Peyer's patch (tissue), 4 donors: Measurements from ENCODE around the gene ZNF638. TPM values are rescaled to one million over a fixed set of nuclear protein-coding genes. Genes with fewer than 3 reads are reported as not detected.

Experiments
- DNase-seq, 3 donors: peaks; one replicate each; pipeline ENCODE4 v3.0.0-alpha.2; 2017 to 2019
- H3K27ac ChIP-seq, 4 donors: fragments of 200-600 bp; sonication (generic); one replicate each; pipeline ENCODE4 v1.5.1; 2016 to 2019
- H3K27me3 ChIP-seq, 2 donors: fragments of 200-600 bp; sonication (generic); one replicate each; pipeline ENCODE4 v1.5.1; 2019
- H3K36me3 ChIP-seq, 3 donors: fragments of 200-600 bp; sonication (generic); one replicate each; pipeline ENCODE4 v1.5.1; 2016 to 2019
- H3K4me1 ChIP-seq, 4 donors: fragments of 200-600 bp; sonication (generic); one replicate each; pipeline ENCODE4 v1.5.1; 2016 to 2019
- H3K4me3 ChIP-seq, 4 donors: fragments of 200-600 bp; sonication (generic); 1 replicate in 3 of 4; 2 replicates in 1 of 4; pipeline ENCODE4 v1.5.1; 2016 to 2019; ENCODE audit warnings: mild to moderate bottlenecking in 1 of 4
- H3K9me3 ChIP-seq, 4 donors: fragments of 200-600 bp; sonication (generic); one replicate each; pipeline ENCODE4 v1.5.1; 2016 to 2019; ENCODE audit warnings: mild to moderate bottlenecking in 1 of 4
- POLR2A ChIP-seq, 2 donors: fragments of 450-650 bp; IDR thresholded peaks; one replicate each; pipeline ENCODE4 v1.5.1; 2017; ENCODE audit warnings: antibody characterized with exemption in 2 of 2, mild to moderate bottlenecking in 2 of 2, moderate library complexity in 2 of 2
- total RNA-seq, 4 donors: library from RNA; depleted of rRNA; stranded (reverse); fragments of >200 nt; gene quantifications; one replicate each; pipeline ENCODE4 v1.1.0, GENCODE V29; 2016
- TF ChIP-seq, protein P1 (sequence below), 6 experiments: fragments of 450-650 bp in 4 of 6; fragments of 200-600 bp in 2 of 6; sonication (generic) in 1 of 6; IDR thresholded peaks; one replicate each; pipeline ENCODE4 v1.5.1; 2017 to 2019; ENCODE audit warnings: antibody characterized with exemption in 6 of 6, mild to moderate bottlenecking in 3 of 6, moderate library complexity in 1 of 6

Gene ZNF638
- total RNA-seq, 4 donors from 2014 or later: 155 to 539 (median 174) TPM

DNA sequence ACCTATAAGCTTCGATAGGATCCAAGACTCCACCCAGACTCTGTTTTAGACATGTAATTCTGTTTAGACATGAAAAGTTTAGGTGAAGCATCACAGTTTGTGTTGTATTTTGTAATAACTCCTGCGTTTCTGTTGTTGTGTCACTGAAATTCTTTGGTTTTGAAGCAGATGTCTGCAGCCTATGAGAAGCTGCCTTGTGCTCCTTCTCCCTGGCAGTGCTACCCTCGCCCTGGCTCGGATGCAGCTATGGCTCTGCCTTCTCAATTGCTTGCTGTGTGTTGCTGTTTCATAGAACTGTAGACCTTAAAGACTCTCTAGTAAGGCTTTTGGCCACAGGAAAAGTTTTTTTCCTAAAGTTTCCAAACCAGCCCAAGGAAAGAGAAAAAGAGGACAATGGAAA lies 40.2 kb upstream of the ZNF638 start:
- DNase-seq: no peak
- Histone ChIP-seq H3K4me1 (no peaks in the 10 kb centered on the region), H3K27ac (no peak overlapping the region), H3K36me3 (no peaks in the 10 kb centered on the region), H3K4me3 (no peak overlapping the region), H3K27me3 (no peaks in the 10 kb centered on the region), H3K9me3 (no peaks in the 10 kb centered on the region)
- TF ChIP-seq, protein P1, sequence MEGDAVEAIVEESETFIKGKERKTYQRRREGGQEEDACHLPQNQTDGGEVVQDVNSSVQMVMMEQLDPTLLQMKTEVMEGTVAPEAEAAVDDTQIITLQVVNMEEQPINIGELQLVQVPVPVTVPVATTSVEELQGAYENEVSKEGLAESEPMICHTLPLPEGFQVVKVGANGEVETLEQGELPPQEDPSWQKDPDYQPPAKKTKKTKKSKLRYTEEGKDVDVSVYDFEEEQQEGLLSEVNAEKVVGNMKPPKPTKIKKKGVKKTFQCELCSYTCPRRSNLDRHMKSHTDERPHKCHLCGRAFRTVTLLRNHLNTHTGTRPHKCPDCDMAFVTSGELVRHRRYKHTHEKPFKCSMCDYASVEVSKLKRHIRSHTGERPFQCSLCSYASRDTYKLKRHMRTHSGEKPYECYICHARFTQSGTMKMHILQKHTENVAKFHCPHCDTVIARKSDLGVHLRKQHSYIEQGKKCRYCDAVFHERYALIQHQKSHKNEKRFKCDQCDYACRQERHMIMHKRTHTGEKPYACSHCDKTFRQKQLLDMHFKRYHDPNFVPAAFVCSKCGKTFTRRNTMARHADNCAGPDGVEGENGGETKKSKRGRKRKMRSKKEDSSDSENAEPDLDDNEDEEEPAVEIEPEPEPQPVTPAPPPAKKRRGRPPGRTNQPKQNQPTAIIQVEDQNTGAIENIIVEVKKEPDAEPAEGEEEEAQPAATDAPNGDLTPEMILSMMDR (IDR thresholded peaks at IDR 0.05): no peak
- no peak for TF ChIP-seq POLR2A (IDR thresholded peaks at IDR 0.05)

DNA sequence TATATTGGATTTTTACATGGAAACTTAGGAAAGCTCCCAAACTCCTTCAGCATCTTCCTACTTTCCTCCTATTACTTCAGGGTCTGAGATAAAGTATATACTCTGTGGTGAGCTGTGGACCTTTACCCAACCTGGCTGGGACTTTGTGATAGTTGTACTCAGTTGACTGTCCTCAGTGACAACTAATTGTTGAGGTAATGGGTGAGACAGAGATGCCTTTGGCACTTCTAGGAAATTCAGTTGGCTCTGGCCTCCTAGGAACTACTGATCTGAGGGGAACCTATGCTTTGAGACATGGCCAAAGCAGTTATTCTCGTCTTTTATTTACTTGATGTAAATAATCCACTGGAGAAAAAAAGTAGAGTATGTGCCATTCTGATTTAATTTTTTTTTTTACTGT lies 39.4 kb upstream of the ZNF638 start:
- Histone ChIP-seq H3K36me3 (no peaks in the 10 kb centered on the region), H3K4me3 (no peak overlapping the region), H3K27ac (no peak overlapping the region), H3K27me3 (no peaks in the 10 kb centered on the region), H3K9me3 (no peaks in the 10 kb centered on the region), H3K4me1 (no peaks in the 10 kb centered on the region)
- DNase-seq: no peak
- TF ChIP-seq, protein P1 (IDR thresholded peaks at IDR 0.05): no peak
- no peak for TF ChIP-seq POLR2A (IDR thresholded peaks at IDR 0.05)

DNA sequence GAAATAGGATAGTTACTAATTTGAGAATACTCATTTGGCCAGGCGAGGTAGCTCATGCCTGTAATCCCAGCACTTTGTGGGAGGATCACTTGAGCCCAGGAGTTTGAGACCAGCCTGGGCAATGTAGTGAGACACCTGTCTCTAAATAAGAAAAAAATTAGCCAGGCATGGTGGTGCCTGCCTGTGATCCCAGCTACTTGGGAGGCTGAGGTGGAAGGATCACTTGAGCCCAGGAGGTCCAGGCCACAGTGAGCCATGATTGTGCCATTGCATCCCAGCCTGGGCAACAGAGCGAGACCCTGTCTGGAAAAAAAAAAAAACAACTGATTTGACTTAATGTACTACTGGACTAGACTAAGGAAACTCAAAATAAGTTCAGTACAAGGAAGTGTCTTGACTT lies 32.7 kb upstream of the ZNF638 start:
- no peak for DNase-seq
- no peaks in the 10 kb centered on the region for H3K4me1 ChIP-seq
- H3K36me3 ChIP-seq: no peaks in the 10 kb centered on the region
- no peak for TF ChIP-seq POLR2A (IDR thresholded peaks at IDR 0.05)
- TF ChIP-seq, protein P1 (IDR thresholded peaks at IDR 0.05): no peak
- no peaks in the 10 kb centered on the region for H3K27me3 ChIP-seq
- no peaks in the 10 kb centered on the region for H3K9me3 ChIP-seq
- H3K4me3 ChIP-seq: no peak overlapping the region
- H3K27ac ChIP-seq: no peak overlapping the region

DNA sequence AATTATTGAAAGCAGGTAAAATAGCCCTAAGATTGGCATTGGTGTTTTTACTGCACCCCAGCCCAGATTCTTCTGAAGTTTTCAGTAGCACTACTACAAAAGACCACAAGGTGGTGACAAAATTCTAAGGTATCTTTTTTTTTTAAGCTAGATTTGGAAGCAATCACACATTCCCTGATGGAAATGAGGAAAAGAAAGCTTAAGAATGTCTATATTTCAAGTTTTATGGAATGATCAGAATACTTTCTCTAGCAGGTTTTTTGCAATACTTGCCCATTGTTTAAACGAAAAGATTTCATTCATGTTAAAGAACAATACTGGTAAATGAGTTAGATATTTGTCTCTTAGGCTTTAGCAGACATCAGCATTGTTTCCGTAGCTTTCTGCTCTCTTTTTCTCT lies 32.1 kb upstream of the ZNF638 start:
- Histone ChIP-seq H3K27me3 (no peaks in the 10 kb centered on the region), H3K9me3 (no peaks in the 10 kb centered on the region), H3K4me1 (no peaks in the 10 kb centered on the region), H3K4me3 (no peak overlapping the region), H3K27ac (no peak overlapping the region), H3K36me3 (no peaks in the 10 kb centered on the region)
- no peak for DNase-seq
- no peak for TF ChIP-seq POLR2A (IDR thresholded peaks at IDR 0.05)
- TF ChIP-seq, protein P1 (IDR thresholded peaks at IDR 0.05): peak; percentile 46 to 78 (median 72)

DNA sequence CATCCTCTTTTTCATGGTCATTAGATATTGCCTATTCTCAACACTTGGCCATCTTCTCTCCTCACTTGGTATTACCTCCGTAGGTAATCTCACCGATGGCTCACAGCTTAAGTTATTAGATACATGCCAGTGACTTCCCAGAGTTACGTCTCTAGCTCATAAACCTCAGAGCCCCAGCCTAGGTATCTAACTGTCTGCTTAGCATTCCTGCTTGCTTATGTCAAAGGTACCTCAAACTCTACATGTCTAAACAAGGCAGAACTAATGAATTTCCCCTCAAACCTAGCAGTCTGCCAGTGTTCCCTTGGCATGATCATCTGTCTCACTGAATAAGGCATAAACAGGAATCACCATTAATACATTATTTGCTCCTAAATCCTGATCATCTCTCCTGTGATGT lies 27.7 kb upstream of the ZNF638 start:
- H3K36me3 ChIP-seq: no peaks in the 10 kb centered on the region
- no peak for DNase-seq
- no peak overlapping the region for H3K4me3 ChIP-seq
- H3K27me3 ChIP-seq: no peaks in the 10 kb centered on the region
- H3K27ac ChIP-seq: no peak overlapping the region
- no peaks in the 10 kb centered on the region for H3K9me3 ChIP-seq
- no peak for TF ChIP-seq POLR2A (IDR thresholded peaks at IDR 0.05)
- TF ChIP-seq, protein P1 (IDR thresholded peaks at IDR 0.05): no peak
- no peaks in the 10 kb centered on the region for H3K4me1 ChIP-seq

DNA sequence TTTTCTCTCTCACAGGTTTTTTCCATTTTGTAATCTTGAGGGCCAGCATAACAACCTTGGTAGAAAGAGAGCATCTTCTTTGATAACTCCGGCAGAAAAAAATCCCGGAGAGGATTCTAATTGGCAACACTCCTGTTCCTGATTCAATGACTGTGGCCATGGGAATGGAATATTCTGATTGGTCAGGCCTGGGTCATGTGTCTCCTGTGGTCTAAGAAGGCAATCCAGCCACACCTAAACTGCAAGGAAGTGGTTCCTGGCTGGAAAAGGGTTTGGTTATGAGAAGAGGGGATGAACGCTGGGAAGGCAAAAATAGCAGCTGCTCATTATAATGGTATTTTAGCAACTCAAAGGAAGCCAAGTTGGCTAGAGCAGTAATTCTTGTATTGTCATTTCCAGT lies 24.8 kb upstream of the ZNF638 start:
- H3K27me3 ChIP-seq: no peaks in the 10 kb centered on the region
- no peaks in the 10 kb centered on the region for H3K9me3 ChIP-seq
- no peak for DNase-seq
- no peak overlapping the region for H3K4me3 ChIP-seq
- no peak for TF ChIP-seq POLR2A (IDR thresholded peaks at IDR 0.05)
- TF ChIP-seq, protein P1 (IDR thresholded peaks at IDR 0.05): no peak
- no peaks in the 10 kb centered on the region for H3K36me3 ChIP-seq
- H3K27ac ChIP-seq: no peak overlapping the region
- no peaks in the 10 kb centered on the region for H3K4me1 ChIP-seq
